Measurements from ENCODE around the gene FKBP15. TPM values are rescaled to one million over a fixed set of nuclear protein-coding genes. Genes with fewer than 3 reads are reported as not detected.

The FKBP15 gene
- total and polyA plus RNA-seq, 2 of the 13 experiments (the other 11 are each of a cell fraction or from before 2014, with no cell fraction given): 12.3 to 18.6 TPM

DNA sequence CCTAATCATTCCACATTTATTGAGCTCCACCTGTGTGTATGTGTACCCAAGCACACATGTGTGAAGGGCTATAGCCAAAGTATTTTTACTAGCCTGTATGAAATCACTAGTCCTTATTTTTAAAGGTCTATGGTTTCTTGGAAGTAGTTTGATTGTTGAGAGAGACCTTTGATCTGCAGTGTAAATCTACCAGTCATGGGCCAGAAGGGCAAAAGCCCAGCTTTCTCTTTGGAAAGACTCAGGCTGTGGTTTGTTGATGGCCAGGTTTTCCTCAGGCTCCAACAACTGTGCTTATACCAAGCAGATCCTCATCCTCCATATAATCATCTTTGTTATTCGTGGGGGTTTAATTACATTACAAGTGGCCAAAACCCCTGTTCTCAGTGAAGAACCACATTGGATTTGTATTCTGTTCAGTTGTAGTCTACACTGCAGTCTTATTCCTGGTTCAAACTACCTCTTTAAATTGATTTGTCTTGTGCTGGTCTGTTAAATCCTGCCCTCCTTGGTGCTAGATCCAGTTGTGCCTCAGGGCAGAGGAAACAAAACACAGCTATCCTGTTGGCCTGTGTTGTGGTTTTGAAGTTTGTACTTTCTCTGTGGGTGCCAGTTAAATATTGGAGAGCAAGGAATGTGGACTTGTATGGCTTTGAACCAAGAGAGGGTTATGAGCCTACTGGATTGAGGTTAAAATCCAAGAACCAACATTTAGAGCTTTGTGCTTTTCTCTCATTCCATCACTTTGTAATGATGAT lies 41.0 kb upstream of the FKBP15 start (continued):
- TF ChIP-seq, protein P1, sequence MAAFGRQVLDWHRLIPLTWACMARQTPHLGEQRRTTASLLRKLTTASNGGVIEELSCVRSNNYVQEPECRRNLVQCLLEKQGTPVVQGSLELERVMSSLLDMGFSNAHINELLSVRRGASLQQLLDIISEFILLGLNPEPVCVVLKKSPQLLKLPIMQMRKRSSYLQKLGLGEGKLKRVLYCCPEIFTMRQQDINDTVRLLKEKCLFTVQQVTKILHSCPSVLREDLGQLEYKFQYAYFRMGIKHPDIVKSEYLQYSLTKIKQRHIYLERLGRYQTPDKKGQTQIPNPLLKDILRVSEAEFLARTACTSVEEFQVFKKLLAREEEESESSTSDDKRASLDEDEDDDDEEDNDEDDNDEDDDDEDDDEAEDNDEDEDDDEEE (CRISPR knock-in tag; IDR thresholded peaks at IDR 0.05): no peak
- TF ChIP-seq NCOR1 (IDR thresholded peaks at IDR 0.05; ENCODE audit: borderline replicate concordance, low read length) (no peak), ATRX (CRISPR knock-in tag; IDR thresholded peaks at IDR 0.05; ENCODE audit: borderline replicate concordance) (no peak), HNRNPK (IDR thresholded peaks at IDR 0.05; ENCODE audit: low read depth, low read length, poor library complexity, severe bottlenecking) (no peak), TGIF2 (CRISPR knock-in tag; IDR thresholded peaks at IDR 0.05) (no peak), ZSCAN21 (CRISPR knock-in tag; IDR thresholded peaks at IDR 0.05; ENCODE audit: borderline replicate concordance) (no peak), ZMYM3 (CRISPR knock-in tag; IDR thresholded peaks at IDR 0.05) (peak; percentile 6; the same call in 1 of the 2 replicates), RFX5 (IDR thresholded peaks at IDR 0.05; ENCODE audit: low read depth, low read length) (no peak), FOXP4 (CRISPR knock-in tag; IDR thresholded peaks at IDR 0.05) (no peak), ZNF782 (CRISPR knock-in tag; IDR thresholded peaks at IDR 0.05; ENCODE audit: borderline replicate concordance) (no peak), NFIC (IDR thresholded peaks at IDR 0.05; ENCODE audit: low read length) (no peak), ATF7-NPFF (CRISPR knock-in tag; IDR thresholded peaks at IDR 0.05; ENCODE audit: low read depth) (no peak), ZNF333 (CRISPR knock-in tag; IDR thresholded peaks at IDR 0.05; ENCODE audit: borderline replicate concordance) (no peak), HNF1A (IDR thresholded peaks at IDR 0.05; ENCODE audit: low read depth) (no peak), HNF1A (CRISPR knock-in tag; IDR thresholded peaks at IDR 0.05; ENCODE audit: borderline replicate concordance) (no peak), ZNF570 (CRISPR knock-in tag; IDR thresholded peaks at IDR 0.05; ENCODE audit: borderline replicate concordance) (no peak), SMARCC2 (IDR thresholded peaks at IDR 0.05) (no peak), GABPA (IDR thresholded peaks at IDR 0.05; ENCODE audit: low read depth, low read length) (no peak), GABPA (CRISPR knock-in tag; IDR thresholded peaks at IDR 0.05; ENCODE audit: low read depth) (no peak), ETV6 (CRISPR knock-in tag; conservative IDR thresholded peaks at IDR 0.05) (no peak), IRF1 (CRISPR knock-in tag; IDR thresholded peaks at IDR 0.05; ENCODE audit: low read depth) (no peak), TMF1 (CRISPR knock-in tag; IDR thresholded peaks at IDR 0.05; ENCODE audit: low read depth) (no peak), MXI1 (IDR thresholded peaks at IDR 0.05; ENCODE audit: borderline replicate concordance, low read depth, low read length) (no peak)

Measured in HepG2 (cell line).